GM18505 (cell line): ENCODE measurements around the gene NFKBIZ.
"Not testable (repeated sequence)": the region's sequence is repeated elsewhere in the genome, so short reads cannot be mapped to it uniquely, and the experiment has no call there.

ENCODE experiments used
- ATAC-seq: cut with Tn5 transposase; IDR thresholded peaks from one replicate; pipeline ENCODE4 v1.9.1; 2021; ENCODE audit not compliant: unreplicated experiment
- POLR2A ChIP-seq: IDR thresholded peaks from 4 replicates; pipeline ENCODE4 v1.6.1; 2011; ENCODE audit warnings: borderline replicate concordance; ENCODE audit not compliant: insufficient read depth, insufficient read length; ENCODE audit errors: extremely low read depth

The NFKBIZ gene

DNA sequence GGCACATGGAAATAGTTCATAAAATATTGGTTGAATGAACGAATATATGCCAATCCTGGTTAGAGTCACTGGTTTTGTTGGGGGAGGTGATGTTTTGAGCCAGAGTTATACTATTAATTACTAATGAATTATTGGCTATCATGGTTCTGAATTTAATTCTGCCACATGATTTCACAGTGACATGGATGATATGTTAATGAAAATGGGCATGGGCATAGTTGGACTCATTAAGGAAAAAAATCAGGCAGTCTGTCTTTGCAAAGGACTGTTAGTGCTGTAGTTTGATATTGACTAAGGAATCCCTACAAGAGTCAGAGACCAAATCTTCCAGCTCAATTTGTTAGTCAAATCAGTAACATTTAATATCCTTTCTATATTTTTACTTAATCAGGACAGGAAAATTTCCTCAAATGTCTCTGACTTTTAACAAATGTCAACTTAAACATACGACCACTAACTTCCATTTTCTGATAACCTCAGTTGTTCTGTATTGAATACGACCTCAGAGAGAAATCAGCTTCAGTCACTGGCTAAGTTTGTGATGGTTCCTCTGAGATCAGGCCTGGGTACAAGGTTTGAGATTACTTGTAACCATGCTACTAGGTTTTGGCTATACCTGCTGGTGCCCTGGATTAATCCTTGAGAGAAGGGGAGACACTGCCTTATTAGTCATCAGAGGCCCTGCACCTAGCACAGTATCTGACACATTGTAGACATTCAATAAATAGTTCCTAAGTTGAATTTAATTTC is 13.3 kb downstream of the NFKBIZ start:
- no peak for ATAC-seq
- TF ChIP-seq POLR2A: no peak

GRCh38 chr3:101864926-101865325 is 15.6 kb downstream of the NFKBIZ start:
- not testable (repeated sequence) for ATAC-seq

- no peak for TF ChIP-seq POLR2A
- no peak for ATAC-seq
Observed at GRCh38 chr3:101865751-101866509, 16.6 kb downstream of the NFKBIZ start.

DNA sequence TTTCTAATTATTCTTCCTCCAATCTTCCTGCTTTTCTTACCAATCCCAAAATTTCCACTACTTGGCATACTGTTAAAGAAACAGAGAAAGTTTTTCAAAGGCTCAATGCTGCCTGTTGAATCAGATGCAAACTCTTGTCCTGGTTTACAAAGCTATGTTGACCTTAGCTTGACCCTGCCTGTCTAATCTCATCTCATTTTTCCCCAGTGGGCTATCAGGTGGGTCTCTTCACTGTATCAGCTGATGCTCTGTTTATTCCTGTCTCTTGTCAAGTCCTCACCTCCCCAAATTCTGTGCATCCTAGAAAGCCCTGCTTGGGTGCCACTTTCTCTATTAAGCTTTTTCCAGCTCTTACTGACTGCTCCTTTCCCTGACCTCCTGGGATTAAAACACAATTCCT is 18.2 kb downstream of the NFKBIZ start:
- no peak for TF ChIP-seq POLR2A
- ATAC-seq: no peak

GRCh38 chr3:101867996-101868395 is 18.7 kb downstream of the NFKBIZ start:
- no peak for TF ChIP-seq POLR2A
- ATAC-seq: no peak

- ATAC-seq: no peak
- TF ChIP-seq POLR2A: no peak
Observed at GRCh38 chr3:101868534-101869464, 19.5 kb downstream of the NFKBIZ start.

DNA sequence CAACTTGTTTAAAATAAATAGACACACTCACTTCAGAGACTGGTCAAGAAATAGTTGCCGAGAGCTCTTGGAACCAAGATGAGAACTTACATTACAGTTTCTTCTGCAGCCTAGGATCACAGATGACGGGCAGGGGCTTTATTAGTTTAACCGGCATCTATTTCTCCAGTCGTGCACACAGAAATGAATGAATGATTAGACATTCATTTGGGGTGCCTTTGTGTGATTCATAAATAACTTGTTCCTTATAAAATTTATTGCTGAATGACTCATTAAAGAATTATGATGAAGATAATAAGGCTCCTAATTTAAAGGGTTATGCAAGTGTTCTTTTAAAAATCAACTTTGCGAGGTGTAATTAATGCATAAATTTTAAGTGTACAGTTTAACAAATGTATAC is 20.8 kb downstream of the NFKBIZ start:
- no peak for ATAC-seq
- TF ChIP-seq POLR2A: no peak

DNA sequence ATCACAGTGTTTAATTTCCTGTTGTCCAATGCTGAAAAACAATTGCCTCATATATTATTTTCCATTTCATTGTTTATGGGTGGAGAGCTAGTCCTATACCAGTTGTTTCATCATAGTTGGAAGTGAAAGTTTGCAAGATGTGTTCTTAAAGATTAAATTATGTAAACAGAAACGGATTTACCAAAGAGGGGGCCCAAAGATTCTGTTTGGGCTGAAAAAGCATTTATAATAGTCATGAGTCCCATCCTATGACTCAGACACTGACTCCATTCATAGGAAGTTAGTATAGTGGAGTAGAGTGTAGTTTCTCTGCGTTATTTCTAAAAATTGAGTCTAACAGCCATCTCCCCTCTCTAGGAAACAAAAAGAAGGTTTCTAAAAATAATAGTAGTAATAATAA is 24.3 kb downstream of the NFKBIZ start:
- ATAC-seq: no peak
- TF ChIP-seq POLR2A: no peak

GRCh38 chr3:101876142-101876541 is 26.8 kb downstream of the NFKBIZ start:
- ATAC-seq: no peak
- no peak for TF ChIP-seq POLR2A

DNA sequence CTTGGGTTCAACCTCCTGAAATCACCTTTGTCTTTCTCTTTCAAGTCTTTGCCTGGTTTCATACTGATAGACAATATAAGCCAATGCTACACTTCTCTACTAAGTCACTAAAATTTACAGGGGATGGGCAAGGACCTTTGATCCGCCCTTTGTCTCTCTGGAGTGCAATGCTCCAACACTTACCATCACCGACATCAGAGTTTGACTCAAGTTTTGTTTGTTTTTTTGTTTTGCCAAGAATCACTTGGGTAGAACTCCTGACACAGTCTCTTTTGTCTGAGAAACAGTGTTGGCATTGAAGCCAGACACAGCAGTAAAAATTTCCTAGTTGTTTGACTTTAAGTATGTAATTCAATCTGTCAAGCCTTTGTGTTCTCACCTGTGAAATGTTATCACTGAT is 29.3 kb downstream of the NFKBIZ start:
- ATAC-seq: no peak
- no peak for TF ChIP-seq POLR2A

- no peak for TF ChIP-seq POLR2A
- ATAC-seq: no peak
Observed at GRCh38 chr3:101879102-101879501, 29.8 kb downstream of the NFKBIZ start.

DNA sequence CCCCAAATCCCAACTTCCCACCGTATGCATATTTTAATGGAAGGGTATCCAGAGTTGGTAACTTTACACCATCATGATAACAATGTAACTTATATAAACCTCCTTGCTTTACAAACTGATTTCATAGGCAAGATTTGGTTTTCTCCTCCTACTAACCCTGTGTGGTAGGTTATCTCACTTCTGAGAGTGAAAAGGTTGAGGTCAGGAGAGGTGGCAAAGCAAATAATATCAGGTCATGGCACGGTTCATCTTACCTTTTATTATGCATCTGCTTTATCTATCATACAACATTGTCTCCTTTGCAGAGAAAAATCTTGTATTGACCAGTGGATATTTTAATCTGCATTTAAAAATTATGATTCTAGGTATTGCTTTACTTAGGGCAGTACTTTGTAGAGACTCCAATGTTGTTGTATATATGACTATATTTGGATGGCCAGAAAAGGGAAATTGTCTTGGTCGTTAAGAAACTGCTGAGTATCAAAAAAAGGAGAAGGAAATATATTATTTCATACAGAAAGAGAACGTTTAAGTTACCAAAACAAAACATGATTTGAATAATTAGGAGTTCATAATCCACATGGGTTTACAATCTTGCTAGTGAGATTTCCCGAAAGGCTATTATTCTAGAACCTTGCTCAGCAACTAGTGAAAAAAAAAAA is 30.4 kb downstream of the NFKBIZ start:
- no peak for TF ChIP-seq POLR2A
- ATAC-seq: no peak

- no peak for TF ChIP-seq POLR2A
- ATAC-seq: no peak
Observed at GRCh38 chr3:101884776-101885175, 35.5 kb downstream of the NFKBIZ start.

DNA sequence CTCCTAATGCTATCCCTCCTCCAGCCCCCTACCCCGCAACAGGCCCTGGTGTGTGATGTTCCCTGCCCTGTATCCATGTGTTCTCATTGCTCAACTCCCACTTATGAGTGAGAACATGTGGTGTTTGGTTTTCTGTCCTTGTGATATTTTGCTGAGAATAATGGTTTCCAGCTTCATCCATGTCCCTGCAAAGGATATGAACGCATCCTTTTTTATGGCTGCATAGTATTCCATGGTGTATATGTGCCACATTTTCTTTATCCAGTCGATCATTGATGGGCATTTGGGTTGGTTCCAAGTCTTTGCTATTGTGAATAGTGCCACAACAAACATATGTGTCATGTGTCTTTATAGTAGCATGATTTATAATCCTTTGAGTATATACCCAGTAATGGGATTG is 36.3 kb downstream of the NFKBIZ start:
- not testable (repeated sequence) for ATAC-seq
